ENCODE data around the gene TBC1D19.
A peak's percentile ranks its signal among the peaks of the same experiment; 100 is the strongest.

TBC1D19 gene

DNA sequence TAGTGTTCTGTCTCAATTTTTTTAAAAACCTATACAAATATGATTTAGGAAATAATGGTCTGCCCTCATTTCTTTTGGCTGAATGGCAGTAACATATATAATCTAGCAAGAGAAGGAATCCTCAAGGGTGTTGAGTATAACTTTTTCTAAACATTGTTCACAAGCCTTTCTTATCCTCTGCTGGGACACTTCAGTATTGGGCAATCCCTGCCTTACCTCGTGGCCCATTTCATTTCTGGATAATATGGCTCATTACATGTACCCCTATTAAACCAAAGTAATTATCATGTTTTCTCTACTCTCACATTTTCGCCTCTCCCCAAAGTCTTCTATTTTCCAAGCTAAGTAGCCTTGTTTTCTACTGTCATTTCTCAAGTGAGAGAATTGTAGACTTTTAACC is 166.0 kb downstream of the TBC1D19 start:
- no peak for TF ChIP-seq CTCF (IDR thresholded peaks at IDR 0.05; ENCODE audit: insufficient read depth, low read length, poor library complexity, severe bottlenecking)
- H3K36me3 ChIP-seq (ENCODE audit: control insufficient read depth, insufficient read depth, low read length) = no peaks in the 10 kb centered on the region
- no peaks in the 10 kb centered on the region for H3K27me3 ChIP-seq (replicated peaks; ENCODE audit: control insufficient read depth, insufficient read depth, low read length)

GRCh38 chr4:26751004-26751403 is 167.1 kb downstream of the TBC1D19 start:
- Histone ChIP-seq H3K36me3 (ENCODE audit: control insufficient read depth, insufficient read depth, low read length) (no peaks in the 10 kb centered on the region), H3K27me3 (replicated peaks; ENCODE audit: control insufficient read depth, insufficient read depth, low read length) (no peaks in the 10 kb centered on the region), H3K4me3 (replicated peaks; ENCODE audit: low read depth, low read length) (no peak overlapping the region)
- no peak for DNase-seq (ENCODE audit: extremely low read depth, insufficient read length)
- TF ChIP-seq CTCF (IDR thresholded peaks at IDR 0.05; ENCODE audit: insufficient read depth, low read length, poor library complexity, severe bottlenecking) = no peak

More for the DNA sequence above, 166.0 kb downstream of the TBC1D19 start:
- H3K4me3 ChIP-seq (replicated peaks; ENCODE audit: low read depth, low read length) = no peak overlapping the region
- no peak for DNase-seq (ENCODE audit: extremely low read depth, insufficient read length)

DNA sequence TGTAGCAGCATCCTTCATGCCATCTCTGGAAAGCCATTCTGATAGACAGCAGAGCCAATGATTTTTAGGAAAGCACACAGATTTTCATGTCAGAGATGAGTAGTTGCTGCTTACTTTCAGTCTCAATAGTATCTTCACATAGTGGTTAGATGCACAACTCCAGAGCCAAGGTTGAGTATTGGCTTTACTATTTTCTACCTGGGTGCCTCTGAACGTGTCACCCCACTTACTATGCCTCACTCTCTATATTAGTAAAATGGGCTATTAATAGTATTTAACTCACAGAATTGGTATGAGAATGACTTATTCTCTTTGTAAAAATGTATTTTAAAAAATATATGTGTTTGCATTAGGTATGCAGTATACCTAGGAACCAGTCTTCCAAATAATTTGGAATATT is 168.0 kb downstream of the TBC1D19 start:
- Histone ChIP-seq H3K4me3 (replicated peaks; ENCODE audit: low read depth, low read length) (no peak overlapping the region), H3K27me3 (replicated peaks; ENCODE audit: control insufficient read depth, insufficient read depth, low read length) (no peaks in the 10 kb centered on the region), H3K36me3 (ENCODE audit: control insufficient read depth, insufficient read depth, low read length) (no peaks in the 10 kb centered on the region)
- peak; percentile 45 for DNase-seq (ENCODE audit: extremely low read depth, insufficient read length)
- no peak for TF ChIP-seq CTCF (IDR thresholded peaks at IDR 0.05; ENCODE audit: insufficient read depth, low read length, poor library complexity, severe bottlenecking)

DNA sequence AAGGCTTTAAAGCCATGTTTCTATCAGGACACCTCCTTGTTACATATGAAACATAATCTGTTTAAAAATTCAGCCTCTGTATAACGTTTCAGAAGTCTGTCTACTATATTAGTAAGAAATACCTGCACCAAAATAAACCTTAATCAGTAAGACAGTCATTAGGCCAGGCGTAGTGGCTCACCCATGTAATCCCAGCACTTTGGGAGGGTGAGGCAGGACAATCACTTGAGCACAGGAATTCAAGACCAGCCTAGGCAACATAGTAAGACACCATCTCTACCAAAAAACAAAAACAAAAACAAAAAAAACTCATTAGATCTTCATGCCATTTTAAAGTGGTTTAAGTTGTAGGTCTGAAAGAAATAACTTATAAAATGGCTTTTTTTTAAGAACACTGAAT is 169.3 kb downstream of the TBC1D19 start:
- Histone ChIP-seq H3K27me3 (replicated peaks; ENCODE audit: control insufficient read depth, insufficient read depth, low read length) (no peaks in the 10 kb centered on the region), H3K4me3 (replicated peaks; ENCODE audit: low read depth, low read length) (no peak overlapping the region), H3K36me3 (ENCODE audit: control insufficient read depth, insufficient read depth, low read length) (no peaks in the 10 kb centered on the region)
- DNase-seq (ENCODE audit: extremely low read depth, insufficient read length) = no peak
- TF ChIP-seq CTCF (IDR thresholded peaks at IDR 0.05; ENCODE audit: insufficient read depth, low read length, poor library complexity, severe bottlenecking) = no peak

GRCh38 chr4:26753617-26754016 is 169.7 kb downstream of the TBC1D19 start:
- no peak for DNase-seq (ENCODE audit: extremely low read depth, insufficient read length)
- no peak for TF ChIP-seq CTCF (IDR thresholded peaks at IDR 0.05; ENCODE audit: insufficient read depth, low read length, poor library complexity, severe bottlenecking)
- H3K36me3 ChIP-seq (ENCODE audit: control insufficient read depth, insufficient read depth, low read length) = no peaks in the 10 kb centered on the region
- H3K27me3 ChIP-seq (replicated peaks; ENCODE audit: control insufficient read depth, insufficient read depth, low read length) = no peaks in the 10 kb centered on the region
- no peak overlapping the region for H3K4me3 ChIP-seq (replicated peaks; ENCODE audit: low read depth, low read length)

DNA sequence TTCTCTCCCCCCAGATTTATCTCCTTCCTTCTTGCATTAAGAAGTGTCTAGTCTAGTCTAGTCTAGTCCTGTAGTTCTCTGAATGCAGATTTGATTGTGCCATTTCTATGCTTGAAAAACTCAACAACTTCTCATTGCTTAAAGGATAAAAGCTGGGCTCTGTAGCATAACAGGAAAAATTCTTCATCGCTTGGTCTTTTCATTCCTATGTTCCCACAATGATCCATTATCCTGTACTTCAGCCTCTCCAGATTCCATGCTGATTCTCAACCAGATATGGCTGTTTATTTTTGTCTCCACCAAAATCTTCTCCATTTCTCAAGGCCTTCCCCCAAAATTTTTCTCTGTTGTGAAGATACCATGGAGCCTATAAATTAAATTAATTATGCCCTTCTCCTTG is 173.9 kb downstream of the TBC1D19 start:
- DNase-seq (ENCODE audit: extremely low read depth, insufficient read length) = no peak
- Histone ChIP-seq H3K36me3 (ENCODE audit: control insufficient read depth, insufficient read depth, low read length) (no peaks in the 10 kb centered on the region), H3K27me3 (replicated peaks; ENCODE audit: control insufficient read depth, insufficient read depth, low read length) (no peaks in the 10 kb centered on the region), H3K4me3 (replicated peaks; ENCODE audit: low read depth, low read length) (no peak overlapping the region)
- no peak for TF ChIP-seq CTCF (IDR thresholded peaks at IDR 0.05; ENCODE audit: insufficient read depth, low read length, poor library complexity, severe bottlenecking)
